MV-4-11 (cell line): Measurements from ENCODE around the gene RCAN1.

ENCODE experiments used
- DNase-seq: peaks from one replicate; lab custom pipeline; 2025; lab: John Stamatoyannopoulos, UW

The RCAN1 gene

DNA sequence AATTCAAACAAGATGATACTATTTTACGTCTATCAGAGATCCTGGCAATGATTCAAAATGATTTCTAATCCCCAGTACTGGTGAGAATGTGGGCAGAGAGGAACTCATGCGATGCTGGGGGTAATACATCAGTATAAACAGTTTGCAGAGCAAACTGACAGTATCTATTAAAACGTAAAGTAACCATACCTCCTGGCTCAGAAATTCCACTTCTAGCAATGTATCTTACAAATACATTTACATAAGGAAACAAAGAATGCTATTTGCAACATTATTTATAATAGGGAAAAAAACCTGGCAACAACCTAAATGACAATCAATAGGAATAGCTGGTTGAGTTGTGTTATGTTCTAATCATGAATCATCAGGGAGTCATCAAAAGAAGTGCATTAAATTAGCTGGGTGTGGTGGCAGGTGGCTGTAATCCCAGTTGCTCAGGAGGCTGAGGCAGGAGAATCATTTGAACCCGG is 15.9 kb downstream of the RCAN1 start:
- no peak for DNase-seq

DNA sequence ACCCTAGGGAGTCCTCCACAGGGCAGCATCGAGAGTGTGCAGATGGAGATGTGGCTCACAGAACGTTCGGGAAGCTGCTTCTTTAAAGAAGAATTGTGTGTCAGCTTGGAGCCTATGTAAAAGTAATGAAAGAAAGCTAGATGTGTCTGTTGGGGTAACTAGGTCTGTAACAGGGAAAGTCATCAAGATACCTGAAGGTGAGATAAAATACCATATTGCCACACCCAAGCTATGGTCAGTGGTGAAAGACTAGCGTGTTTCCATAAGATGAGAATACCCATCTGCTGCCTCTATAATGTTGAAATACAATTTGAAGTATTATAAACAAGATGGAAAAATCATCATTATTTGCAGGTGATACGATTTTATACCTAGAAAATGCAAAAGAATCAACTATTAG is 17.5 kb downstream of the RCAN1 start:
- no peak for DNase-seq

DNA sequence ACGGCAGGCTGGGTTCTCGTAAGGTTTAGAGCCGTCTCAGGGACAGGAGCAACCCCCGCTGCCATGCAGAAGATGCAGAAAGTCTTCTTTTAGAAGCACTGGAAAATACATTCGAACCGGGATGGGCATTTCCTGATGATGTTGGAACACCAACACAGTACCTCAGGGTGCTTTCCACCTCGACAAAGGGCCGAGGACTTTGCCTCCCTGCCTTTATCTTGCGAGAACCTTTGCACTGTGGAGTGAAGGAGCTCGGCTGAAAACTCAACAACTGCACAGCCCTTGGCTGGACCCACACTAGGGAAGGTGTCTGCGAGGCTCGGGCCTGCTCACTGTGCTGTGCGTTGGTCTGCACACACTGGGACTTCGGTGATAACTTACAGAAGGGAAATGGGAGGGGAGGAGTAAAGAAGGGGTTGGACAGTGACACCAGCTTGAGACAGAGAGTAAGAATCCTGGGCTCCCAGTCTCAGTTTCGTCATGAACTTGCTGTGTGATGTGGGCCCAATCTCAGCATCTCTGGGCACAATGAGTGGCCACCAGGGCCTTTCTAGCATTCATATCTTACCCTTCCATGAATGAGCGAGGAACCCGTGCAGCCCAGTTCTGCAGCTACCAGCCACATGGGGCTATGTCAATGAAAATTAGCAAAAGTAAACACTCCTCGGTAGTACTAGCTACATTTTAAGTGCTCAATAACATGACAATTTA is 18.2 kb downstream of the RCAN1 start:
- no peak for DNase-seq

DNA sequence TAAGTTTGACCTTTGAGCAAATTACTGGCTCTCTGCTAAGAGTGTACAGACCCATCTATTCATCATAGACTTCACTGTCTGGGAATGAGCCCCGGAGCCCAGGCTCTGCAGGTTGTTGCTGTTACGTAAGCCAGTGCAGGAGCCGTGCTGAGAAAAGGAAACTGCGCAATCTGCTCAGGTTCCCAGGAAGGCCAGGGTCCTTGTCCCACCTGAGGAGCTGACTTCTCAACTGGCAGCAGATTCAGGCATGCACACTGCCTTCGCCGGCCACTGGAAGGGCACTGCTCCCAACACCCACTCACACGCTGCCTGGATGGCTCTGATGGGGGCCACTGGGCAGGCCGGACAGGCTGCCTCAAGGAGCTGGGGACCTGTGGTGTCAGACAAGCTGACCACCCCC is 19.5 kb downstream of the RCAN1 start:
- no peak for DNase-seq

DNA sequence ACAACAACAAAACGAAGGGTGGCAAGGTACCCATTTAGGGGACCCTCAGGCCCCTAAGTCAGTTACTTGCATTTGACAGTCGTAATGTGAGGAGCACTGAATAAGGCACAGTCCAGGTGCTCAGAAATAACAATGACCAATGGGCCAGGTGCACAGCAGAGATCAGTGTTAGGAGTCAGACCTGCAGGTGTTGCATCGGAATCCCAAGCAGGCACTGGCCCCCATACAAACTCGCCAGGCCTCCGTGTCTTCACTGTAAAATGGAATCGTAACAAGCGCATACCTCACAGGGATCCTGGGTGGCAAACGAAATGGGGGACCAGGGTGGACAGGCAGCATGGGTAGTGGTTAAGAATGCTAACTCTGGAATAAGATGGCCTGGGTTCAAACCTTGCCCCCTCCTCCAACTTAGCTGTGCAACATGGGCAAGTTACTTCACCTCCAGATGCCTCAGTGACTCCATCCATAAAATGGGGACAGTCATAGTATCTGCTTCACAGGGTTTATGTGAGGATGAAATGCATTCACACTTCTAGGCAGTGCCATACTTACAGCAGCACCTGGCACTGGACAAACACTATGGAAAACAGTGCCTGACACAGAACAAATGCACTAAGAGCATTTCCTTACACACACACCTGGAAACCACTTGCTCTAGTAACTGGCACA is 20.2 kb downstream of the RCAN1 start:
- no peak for DNase-seq

DNA sequence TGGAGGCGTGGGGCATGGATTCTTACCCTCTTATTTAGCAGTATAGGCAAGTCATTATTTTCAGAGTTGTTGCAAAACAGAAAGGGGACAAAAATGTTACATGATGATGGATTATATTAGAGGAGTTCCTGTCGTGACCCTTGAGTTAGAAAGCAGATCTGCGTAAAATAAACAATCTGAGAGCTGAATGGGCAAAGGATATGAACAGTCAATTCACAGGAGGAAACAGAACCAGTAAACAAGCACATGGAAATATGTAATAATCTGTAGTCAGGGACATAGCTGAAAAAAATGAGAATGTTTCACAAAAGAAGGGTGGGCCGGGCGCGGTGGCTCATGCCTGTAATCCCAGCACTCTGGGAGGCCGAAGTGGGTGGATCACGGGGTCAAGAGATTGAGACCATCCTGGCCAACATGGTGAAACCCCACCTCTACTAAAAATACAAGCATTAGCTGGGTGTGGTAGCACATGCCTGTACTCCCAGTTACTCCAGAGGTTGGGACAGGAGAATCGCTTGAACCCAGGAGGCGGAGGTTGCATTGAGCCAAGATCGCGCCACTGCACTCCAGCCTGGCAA is 20.9 kb downstream of the RCAN1 start:
- DNase-seq = no peak

DNA sequence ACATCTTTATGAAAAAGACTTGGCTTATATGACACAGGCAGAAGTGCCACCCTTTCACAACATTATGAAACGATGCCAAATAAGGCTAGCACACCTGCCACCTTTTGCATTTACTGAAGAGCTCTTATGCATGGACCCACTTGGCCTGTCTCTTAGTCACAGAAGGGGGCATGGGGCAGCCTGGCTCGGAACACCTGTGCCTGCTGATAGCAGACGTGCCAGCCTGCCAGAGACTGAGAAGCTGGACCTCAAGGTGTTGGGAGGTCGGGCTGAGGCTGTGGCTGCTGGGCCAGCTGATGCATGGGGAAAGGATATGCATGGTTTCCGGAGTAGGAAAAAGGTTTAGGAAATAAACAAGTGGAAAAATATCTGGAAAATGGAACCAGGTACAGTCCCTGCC is 21.5 kb downstream of the RCAN1 start:
- no peak for DNase-seq

DNA sequence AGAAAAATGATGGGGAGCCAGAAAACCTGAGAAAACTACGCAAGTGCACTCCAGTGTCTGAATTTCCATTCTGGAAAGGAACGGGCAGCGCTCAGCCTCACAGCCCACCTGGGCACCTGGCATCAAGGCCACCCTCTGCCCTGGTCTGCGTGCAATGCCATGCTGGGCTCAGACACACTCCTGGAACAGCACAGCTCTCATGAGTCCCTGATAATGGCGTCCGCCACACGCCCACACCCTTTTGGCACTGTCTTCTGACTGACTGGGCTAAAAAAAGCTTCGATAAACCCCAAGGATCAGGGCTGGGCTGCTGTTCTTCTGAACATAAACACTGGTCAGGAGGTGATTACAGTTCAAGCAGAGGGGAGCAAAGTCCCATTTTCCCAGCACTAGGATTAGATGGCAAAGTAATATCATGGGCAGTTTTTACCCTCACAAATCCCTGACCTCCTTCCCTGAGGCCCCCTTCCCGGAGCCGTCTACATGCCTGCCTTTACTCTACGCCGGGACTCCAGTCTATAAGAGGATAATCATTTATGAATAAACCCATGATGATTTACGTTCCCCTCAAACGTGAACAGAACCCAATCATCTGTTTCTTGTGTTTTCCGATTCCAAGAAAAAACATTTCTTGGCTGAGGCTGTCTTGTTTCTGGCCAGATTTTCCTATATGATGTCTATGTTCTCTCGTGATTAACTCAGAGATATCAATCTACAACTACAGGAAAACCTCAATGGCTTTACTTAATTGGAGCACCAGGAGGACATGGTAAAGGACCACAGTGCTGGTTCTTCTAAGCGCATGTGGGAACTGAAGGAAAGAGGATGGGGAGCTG is 22.6 kb downstream of the RCAN1 start:
- no peak for DNase-seq

DNA sequence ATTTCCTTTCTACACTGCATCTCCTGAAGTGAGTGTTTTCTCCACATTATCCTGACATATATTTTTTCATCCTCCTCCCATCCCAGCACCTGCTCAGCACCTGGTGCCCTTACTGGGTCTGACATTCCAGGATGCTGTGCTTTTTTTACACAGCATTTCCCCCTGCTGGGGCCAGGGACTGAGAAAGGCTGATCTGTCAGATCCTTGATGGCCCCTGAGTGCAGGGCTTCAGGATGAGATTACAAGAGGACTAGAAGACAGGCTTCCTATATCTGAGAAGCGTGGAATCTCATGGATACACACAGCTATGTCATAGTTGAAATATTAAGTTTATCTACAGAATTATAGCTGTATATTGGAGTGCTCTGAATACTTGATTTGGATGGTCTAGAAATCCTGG is 24.4 kb downstream of the RCAN1 start:
- no peak for DNase-seq

DNA sequence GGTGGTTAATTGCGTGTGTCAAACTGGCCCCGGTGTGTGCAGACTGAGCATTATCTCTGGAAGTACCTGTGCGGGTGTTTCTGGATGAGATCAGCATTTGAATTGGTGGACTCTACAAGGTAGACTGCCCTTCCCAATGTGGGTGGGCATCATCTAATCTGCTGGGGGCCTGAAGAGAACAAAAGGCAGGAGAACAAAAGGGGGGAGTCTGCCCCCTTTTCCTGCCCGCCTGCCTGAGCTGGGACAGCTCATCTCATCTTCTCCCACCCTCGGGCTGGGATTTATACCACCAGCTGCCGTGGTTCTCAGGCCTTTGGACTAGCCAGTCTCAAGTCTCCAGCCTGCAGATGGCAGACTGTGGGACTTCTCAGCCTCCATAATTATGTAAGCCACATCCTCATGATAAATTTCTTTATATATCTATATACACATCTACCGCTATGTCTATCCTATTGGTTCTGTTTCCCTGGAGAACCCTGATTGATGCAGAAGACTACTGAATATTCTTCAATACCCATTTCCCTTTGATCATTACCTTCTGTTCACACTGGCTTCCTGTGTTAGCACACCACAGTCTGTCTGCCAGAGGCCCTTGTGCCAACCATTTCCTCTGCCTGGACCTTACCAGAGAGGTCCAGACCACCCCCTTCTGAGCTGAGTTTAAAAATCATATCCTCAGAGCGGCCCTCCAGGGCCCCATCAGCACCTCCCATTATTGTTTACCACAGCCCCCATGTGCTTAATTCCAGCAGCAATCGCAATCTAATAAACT is 25.2 kb downstream of the RCAN1 start:
- no peak for DNase-seq

DNA sequence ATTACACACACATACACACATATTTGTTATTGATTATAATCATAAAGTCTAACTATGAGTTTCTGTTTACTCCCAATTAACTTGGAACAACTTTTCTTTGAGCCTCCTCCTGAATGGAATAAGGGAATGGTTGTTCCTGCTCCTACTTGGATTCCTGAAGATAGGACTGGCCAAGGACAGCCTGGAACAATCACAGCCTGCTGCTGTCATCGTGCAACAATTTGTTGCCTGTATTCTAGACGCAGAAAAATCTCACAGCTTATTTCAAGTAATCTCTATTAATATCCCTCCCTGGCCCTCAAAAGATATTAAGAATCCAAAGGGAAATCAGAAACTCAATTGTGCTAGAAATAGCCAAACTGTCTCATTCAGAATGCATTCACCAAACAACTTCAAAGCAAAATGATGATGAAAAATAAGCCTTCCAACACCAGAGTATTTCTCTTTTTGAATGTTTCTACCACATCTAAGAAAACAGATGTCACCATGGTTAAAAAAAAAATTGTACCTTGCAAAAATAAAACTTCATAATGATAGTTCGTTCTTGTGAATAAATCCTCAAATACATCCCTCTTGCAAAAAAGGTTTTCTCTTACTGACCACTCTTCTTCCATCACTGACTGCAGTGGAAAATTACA is 30.9 kb downstream of the RCAN1 start:
- DNase-seq = no peak

DNA sequence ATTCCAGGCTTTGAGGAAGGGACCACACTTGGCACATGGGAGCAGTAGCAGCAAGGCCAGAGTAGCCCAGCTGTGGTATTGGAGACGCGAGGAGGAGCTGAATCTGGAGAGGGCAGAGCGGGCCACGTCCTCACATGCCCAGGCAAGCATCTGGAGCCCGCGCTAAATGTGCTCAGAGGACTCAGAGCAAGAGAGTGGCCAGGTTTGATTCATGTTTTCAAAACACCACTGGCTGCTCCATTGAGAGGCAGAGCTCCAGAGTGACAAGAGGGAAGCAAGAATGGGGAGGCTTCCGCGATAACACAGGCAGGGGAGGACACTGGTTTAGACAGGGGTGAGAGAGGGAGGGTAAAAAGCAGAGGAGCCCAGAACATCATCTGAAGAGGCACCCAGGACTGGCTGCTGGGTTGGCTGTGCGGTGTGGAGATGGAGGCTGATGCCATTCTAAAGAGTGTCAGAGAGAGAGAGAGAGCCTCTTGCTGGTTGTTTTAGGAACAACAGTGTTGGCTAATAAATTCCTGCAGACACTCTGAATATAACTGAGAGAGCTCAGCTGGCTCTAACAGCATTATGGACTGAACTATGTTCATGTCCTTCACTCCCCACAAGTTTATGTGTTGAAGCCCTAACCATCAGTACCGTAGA is 32.3 kb downstream of the RCAN1 start:
- DNase-seq = peak; percentile 66

DNA sequence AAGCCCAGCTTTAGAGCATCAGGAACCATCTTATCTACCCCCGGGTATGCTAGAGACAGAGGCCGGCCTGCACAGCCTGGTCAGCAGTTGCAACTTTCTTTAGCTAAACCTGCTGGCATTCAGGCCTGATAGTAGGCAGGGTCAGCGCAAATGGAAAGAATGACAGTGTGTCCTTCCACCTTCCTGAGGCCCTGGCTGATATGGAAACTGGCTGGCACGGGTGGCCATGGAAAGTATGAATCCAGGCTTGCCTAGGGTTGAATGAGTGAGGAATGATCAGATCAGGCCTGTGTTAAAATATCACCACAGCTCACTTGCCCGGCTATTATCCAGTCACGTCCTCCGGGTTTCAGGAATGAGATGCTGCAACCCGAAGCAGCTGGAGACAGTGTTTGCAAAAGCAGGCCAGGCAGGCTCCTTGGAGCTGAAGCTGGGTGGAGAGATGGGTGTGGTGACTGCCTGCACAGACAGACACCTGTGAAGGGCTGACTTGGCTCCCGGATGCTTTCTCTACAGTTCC is 34.7 kb downstream of the RCAN1 start:
- DNase-seq = no peak

DNA sequence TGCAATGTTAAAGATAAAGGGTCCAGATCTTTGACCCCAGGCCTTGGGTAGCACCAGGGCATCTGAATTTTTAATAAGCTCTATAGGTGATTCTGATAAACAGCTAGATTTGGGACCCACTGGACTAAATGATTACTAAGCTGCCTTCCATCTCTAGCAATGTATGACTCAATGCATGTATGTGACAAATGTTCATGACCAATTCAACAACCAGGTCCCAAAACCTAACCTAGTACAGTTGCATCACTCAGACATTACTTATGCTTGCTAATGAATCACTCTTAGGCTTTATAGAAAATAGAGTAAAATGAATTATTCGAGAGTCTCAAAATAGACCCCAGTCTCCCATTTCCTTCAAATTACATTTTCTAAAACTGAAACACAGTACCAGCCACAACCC is 35.5 kb downstream of the RCAN1 start:
- peak; percentile 51 for DNase-seq

DNA sequence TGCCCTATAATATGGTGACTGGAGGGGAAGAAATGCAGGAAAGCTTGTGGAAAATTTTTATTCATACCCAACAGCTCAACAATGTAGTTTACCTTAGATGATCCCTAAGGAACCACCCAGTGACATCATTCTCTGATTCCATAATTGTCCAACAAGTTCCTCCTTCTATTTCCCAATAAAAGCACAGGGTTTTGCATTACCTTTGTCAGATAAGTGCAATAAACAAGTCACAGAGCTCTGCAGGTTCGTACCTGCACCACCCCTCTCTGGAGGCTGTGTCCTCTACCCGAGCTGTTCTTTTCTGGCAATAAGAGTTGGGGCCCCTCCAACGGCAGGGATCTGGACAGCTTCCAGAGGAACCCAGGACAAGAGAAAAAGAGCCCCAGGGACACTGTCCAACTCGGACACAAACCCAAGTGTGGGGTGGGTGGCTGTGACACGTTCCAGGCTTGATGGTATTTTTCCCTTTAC is 38.8 kb downstream of the RCAN1 start:
- no peak for DNase-seq

DNA sequence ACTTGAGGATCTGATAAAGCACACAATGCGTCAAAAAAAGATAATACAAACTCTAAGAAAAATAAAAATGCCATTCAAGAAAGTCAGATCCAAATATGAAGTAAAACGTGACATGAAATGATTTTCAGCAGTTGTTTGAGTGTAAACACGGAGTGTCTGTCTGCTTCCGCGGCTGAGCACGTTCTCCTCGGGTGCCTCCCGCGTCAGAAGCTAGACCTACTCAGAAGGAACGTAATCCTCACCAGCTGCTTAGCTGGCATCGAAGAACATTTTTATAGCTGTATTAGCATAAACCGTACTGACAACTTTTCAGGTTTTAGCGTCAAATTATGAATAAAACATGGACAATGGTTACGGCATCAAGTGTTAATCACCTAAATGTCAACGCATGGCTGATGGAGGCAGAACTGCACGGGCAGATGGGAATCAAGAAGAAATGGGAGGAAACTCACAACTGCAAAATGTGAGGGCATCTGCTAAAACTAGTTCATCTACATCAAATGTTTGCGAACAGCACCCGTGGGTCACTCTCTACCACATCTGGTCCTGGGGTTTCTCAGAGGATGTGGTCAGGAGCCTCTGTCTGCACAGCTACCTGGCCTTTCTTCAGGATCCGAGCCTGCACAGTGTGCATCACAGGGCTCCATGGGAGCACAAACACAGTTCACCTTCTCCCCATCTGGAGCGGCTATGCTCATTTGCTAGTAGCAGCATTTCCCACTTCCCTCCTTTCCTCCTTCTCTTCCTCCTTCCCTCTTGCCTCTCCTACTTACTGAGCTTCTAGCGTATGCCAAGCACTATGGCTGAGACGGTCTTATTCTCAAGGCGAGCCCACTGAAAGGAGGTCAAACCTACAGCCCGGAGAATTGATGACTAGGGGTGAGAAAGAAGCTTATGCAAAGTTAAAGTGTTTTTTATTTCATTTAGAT is 40.0 kb downstream of the RCAN1 start:
- DNase-seq = peak; percentile 54

DNA sequence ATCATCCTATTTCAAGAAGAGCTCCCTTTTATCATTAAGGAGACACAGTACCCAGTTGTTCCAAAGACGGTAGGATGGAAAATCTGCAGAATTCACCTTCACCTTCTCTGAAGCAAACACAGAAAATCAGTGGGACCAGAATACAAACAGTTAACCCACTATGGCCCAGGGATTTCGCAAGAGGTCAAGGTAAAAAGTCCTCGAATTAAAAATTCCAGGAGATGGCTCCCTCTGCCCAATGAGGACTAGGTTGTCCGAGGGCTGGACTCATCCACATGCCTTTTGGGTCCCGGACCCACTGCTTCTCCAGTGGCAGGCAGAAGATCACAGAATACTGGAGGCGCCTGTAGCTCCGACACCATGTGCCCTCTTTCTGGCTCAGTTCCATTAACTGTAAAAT is 42.9 kb downstream of the RCAN1 start:
- DNase-seq = no peak

DNA sequence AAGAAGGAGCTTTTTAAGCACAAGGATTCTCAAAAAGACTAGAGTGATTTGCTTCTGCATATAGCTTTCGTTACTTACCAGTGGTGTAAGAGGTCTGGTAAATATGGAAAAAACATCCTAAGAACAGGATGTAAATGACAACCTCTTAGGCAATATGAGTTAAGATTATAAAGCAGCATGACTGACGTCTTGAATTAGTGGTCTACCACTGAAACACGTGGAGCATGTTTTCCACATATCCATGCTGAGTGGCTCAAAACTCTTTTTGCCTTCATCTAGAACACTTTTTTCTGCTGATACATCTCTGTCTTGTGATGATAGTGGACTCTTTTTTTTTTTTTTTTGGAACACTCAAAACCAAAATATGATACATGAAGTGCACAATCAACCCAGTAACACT is 44.6 kb downstream of the RCAN1 start:
- DNase-seq = peak; percentile 98

DNA sequence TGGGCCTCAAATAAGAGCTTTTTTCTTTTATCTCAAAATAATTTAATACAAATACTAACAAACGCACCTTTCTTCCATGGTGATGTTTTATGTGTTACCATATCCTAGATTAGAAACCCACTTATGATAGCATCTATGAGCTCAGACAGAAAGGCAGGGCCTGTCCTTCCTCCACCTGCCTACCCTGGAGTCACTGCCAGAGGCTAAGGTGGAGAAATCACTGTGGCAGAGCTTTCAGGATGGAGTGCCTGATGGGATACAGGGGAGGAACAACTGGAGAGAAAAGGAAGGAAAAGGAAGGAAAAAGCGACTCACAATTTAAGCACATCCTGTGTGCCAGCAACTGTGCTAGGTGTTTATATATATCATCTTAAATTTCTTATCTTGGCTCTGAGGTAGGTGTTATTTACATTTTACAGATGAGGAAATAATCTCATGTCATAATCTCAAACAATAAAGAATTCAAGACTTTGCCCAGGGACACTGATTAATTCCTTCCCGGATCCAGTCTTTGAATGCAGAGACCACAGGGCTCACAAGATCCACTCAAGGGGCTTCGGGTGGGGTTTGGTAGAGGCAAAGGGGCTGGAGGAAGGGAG is 45.4 kb downstream of the RCAN1 start:
- DNase-seq = no peak
